GM20431 (cell line): ENCODE measurements around the gene R3HDM4.

Source experiments
- in situ Hi-C: fragments of 300-500 bp; cut with MseI, MboI; formaldehyde crosslinking; loops from one replicate; pipeline ENCODE4 v1.15.0; 2020; ENCODE audit warnings: low sequenced_read_pairs; ENCODE audit not compliant: unreplicated experiment

R3HDM4 gene

GRCh38 chr19:918481-919198 lies 5.6 kb upstream of the R3HDM4 start:
- in situ Hi-C loops: no loop called here

DNA sequence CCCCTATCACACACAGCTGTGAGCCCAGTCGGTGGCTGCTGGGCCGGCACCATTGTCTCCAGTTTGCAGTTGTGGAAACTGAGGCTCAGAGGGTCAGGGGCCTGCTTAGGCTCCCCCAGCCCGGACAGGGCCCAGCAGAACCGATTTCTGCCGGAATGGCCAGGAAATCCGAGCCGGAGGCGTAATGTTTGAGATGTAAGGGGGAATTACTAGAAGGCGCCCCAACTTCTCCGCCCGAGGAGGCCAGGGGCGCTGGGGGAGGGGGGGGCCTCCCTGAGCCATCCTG lies 5.1 kb upstream of the R3HDM4 start:
- in situ Hi-C loops: no loop called here

DNA sequence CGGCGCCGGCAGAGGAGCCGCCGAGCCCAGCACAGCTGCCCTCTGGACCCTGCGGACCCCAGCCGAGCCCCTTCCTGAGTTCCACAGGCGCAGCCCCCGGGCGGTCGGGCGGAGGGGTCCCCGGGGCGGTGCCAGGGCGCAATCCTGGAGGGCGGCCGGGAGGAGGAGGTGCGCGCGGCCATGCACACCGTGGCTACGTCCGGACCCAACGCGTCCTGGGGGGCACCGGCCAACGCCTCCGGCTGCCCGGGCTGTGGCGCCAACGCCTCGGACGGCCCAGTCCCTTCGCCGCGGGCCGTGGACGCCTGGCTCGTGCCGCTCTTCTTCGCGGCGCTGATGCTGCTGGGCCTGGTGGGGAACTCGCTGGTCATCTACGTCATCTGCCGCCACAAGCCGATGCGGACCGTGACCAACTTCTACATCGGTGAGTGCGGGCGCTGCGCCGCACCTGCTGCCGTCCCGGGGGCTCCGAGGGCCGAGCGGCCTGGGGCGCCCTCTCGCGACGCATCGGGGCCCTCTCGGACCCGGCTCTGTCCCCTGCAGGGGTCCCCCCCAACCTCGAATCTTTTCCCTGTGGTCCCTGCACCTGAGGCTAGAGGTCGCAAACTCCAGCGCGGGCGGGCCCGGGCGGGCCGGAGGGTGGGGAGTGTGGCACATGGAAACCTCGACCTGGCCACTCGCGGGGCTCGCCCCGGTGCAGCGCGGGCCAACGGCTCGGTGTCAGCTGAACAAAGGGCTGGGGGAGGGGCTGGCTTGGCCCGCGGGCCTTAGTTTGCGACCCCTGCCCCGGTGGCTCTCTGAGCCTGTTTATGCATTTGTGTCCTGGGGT lies 4.5 kb upstream of the R3HDM4 start, which contains the start of gene KISS1R:
Gene KISS1R (plus strand): TSS at position 11 of the 829 bp plus-strand sequence. CDS start 170 bp downstream, at position 181.
- in situ Hi-C loops: no loop called here

- in situ Hi-C loops: no loop called here
Observed at GRCh38 chr19:916645-917322, 3.8 kb upstream of the R3HDM4 start.

GRCh38 chr19:912181-913079 lies 589 bp downstream of the R3HDM4 start:
- in situ Hi-C loops: no loop called here

- in situ Hi-C loops: no loop called here
Observed at GRCh38 chr19:911197-912033, 1.6 kb downstream of the R3HDM4 start.

DNA sequence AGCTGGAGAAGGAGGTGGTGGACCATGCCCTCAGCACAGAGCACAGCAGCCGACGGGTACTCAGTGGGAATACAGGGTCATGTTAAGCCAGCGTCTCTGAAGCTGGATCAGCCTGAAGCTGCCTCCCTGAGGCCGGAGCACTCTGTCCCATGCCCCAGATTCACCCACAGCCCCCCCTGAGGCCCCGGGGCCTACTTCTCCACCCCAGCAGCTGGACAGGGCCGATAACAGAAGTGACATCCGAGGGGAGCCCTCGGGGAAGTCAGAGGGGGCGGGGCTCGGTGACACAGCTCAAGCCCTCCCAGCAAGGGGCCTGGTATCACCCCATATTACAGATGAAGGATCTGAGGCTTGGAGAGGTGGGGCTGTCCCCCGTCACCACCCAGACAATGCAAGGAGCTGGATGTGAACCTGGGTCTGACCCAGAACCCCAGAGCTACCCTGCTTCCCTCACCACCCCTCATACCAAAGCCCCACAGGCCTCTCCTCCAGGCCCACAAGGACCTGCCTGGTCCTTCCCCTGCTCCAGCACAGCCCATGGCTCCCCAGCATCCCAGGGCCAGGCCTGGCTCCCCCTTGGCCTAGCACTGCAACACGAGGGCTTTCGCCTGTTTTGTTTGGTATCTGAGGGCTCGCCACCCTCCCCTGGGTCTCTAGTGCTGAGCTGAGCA lies 5.7 kb downstream of the R3HDM4 start:
- in situ Hi-C loops: no loop called here

DNA sequence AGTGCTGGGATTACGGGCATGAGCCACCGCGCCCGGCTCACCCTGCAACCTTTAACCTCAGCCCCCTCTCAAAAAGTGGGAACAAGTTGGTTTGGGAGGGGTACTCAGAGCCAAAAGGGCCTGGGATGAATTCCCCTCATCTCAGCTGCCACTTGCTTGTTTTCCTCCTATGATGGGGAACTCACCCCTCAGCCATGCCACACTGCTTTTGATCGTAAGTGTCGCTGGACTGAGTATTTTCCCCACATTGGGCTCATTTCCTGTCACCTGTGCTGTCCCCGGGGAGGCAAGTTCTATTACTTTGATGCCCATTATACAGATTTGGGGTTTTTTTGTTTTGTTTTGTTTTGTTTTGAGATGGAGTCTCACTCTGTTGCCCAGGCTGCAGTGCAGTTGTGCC lies 6.5 kb downstream of the R3HDM4 start:
- in situ Hi-C loops: no loop called here

DNA sequence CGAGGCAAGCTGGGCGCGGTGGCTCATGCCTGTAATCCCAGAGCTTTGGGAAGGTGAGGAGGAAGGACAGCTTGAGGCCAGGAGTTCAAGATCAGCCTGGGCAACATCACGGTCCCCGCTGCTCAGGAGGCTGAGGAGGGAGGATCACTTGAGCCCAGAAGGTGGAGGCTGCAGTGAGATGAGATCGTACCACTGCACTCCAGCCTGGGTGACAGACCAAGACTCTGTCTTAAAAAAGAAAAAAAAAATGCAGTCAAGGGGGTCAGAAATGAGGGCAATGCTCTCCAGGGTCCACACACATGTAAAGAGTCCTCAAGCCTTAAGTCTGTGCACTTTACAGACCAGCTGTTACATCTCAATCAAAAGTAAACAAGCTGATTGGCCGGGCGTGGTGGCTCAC lies 8.5 kb downstream of the R3HDM4 start:
- in situ Hi-C loops: no loop called here

GRCh38 chr19:903266-903797 lies 9.7 kb downstream of the R3HDM4 start:
- in situ Hi-C loops: no loop called here

DNA sequence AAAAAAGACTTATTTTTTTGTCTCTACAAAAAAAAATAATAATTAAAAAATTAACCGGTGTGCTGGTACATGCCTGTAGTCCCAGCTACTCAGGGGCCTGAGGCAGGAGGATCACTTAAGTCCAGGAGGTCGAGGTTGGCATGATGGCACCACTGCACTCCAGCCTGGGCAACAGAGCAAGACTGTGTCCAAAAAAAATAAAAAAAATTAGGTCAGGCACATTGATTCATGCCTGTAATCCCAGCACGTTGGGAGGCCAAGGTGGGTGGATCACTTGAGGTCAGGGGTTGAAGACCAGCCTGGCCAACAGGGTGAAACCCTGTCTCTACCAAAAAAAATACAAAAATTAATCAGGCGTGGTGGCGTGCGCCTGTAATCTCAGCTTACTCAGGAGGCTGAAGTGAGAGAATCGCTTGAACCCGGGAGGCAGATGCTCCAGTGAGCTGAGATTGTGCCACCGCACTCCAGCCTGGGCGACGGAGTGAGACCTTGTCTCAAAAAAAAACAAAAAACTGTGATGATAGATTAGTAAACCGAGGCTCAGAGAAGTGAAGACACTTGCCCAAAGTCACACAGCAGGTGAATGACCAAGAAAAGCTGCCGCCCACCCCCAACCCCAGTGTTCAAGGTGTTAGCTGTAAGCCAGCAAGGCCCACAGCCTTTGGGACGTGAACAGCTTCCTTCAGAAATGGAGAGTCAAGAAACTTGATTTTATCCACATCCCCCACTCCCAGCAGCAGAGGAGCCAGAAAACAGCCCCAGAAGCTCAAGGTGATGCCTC lies 10.4 kb downstream of the R3HDM4 start:
- in situ Hi-C loops: no loop called here

DNA sequence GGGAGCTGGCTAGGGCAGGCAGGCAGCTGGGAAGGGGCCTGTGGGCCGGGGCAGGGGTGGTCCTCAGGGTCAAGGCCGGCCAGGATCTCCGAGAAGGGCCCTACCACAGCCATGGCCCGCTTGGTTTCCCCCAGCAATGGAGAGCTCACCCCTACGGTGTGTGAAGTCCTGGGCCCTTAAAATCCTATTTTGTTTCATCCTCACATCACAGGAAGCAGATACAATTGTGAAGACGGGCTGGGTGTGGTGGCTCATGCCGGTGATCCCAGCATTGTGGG lies 11.0 kb downstream of the R3HDM4 start:
- in situ Hi-C loops: no loop called here

GRCh38 chr19:901216-902092 lies 11.6 kb downstream of the R3HDM4 start:
- in situ Hi-C loops: no loop called here

DNA sequence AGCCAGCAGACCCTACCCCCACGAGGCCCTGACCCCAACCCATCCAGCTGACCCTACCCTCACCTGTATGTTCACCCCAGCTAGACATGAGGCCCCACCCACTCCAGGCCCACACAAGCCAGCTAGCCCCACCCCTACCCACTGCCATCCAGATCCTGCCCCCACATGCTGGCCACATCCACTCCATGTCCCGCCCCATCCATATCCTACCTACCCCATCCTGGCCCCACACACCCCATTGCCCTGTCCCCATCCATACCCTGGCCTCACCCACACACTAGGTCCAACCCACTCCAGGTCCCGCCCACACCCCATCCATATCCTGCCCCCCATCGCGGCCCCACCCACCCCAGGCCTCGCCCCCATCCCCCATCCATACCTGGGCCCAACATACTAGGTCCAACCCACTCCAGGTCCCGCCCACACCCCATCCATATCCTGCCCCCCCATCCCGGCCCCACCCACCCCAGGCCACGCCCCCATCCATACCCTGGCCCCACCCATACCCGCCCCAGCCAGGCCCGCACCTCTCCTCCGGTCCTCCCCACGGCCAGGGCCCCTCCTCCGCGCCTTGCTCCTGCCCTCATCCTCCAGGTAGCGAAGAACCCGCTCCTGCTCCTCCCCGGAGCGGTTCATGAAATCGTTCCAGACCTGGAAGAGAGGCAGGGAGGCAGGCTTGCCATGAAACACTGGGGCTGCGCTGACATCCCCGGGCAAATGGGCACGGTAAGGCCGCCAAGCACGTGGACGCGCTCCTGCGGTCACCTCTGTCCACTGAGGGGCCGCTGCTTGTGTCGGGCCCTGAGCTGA lies 12.5 kb downstream of the R3HDM4 start:
- in situ Hi-C loops: no loop called here

DNA sequence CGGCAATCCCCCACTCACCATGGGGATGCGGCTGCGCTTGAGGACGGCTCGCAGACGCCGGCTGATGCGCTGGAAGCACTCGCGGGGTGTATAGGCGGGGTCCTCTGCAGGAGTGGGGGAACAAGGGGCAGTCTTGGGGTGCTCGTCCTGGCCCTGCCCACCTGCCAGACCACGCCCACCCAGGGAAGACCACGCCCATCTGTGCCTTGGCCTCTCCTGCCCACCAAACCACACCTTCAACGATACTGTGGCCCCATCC lies 13.0 kb downstream of the R3HDM4 start:
- in situ Hi-C loops: no loop called here

DNA sequence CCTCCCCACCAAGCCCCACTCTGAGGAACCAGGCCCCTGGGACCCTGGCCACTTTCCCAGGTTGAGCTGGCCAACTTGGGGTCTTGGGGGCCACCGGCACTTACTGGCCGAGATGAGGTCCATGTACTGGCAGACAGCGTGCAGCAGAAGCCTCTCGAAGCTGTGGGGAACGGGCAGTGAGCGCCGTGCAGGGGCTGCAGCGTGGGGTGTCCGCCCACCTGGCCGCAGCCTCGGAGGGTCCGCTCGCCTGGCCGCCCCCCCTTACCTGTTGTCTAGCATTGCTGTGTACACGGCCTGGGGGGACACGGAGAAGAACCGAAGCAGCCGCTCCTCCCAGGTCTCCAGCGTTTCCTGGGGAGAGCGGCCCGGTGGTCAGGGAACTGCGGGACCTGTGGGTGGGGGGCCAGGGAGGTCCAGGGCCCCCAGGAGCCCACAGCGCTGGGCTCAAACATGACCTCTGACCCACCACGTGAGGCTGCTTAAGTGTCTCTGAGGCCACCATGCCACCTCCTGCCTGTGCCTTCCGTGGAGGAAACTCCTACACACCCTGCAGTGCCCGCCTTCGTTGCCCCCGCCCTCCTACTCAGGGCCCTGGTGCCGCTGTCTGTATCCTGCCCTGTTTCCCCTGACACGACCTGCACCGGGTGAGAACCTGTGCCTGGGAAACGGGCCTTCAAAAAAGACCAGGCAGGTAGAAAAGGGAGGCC lies 13.5 kb downstream of the R3HDM4 start:
- in situ Hi-C loops: no loop called here
